Measurements from ENCODE around the gene SLCO4A1. TPM values are rescaled to one million over a fixed set of nuclear protein-coding genes. Genes with fewer than 3 reads are reported as not detected.

SLCO4A1 gene
- total RNA-seq: 12.1 TPM
- long read RNA-seq, transcript SLCO4A1-202 (11 exons, 2,665 nt): major isoform, 18 of 59 reads
- long read RNA-seq, transcript SLCO4A1-201 (12 exons, 2,776 nt): minor isoform, 12 of 59 reads
- long read RNA-seq, partial matches to known transcripts: 10 of 59 reads
- long read RNA-seq, other reads (novel, unspliced or antisense): 17 of 59 reads

- intact Hi-C loops (cut with DNase I): no loop called here
- ATAC-seq (ENCODE audit: poor library complexity) (peak; percentile 87), DNase-seq (peak; percentile 88)
Measured at GRCh38 chr20:62642051-62642665, at the start of gene SLCO4A1. Gene SLCO4A1, plus strand, starts transcription at chr20:62642503. Its CDS starts 13,952 bp downstream, at chr20:62656455.

GRCh38 chr20:62592506-62593177 lies 49.7 kb upstream of the SLCO4A1 start:
- no peak for ATAC-seq (ENCODE audit: poor library complexity)
- DNase-seq: peak; percentile 13
- intact Hi-C loops (cut with DNase I): no loop called here

- intact Hi-C loops (cut with DNase I): no loop called here
- no peak for ATAC-seq (ENCODE audit: poor library complexity)
- peak; percentile 30 for DNase-seq
Measured at GRCh38 chr20:62593616-62594015, 48.7 kb upstream of the SLCO4A1 start.

- DNase-seq: no peak
- intact Hi-C loops (cut with DNase I): no loop called here
Measured at GRCh38 chr20:62595069-62595468, 47.2 kb upstream of the SLCO4A1 start.

GRCh38 chr20:62595491-62595890 lies 46.8 kb upstream of the SLCO4A1 start:
- peak; percentile 67 for DNase-seq
- intact Hi-C loops (cut with DNase I): no loop called here
- ATAC-seq (ENCODE audit: poor library complexity): no peak

More at GRCh38 chr20:62595069-62595468, 47.2 kb upstream of the SLCO4A1 start:
- ATAC-seq (ENCODE audit: poor library complexity): no peak

- intact Hi-C loops (cut with DNase I): no loop called here
- peak; percentile 32 for DNase-seq
- no peak for ATAC-seq (ENCODE audit: poor library complexity)
Measured at GRCh38 chr20:62596486-62596885, 45.8 kb upstream of the SLCO4A1 start.

- intact Hi-C loops (cut with DNase I): no loop called here
- ATAC-seq (ENCODE audit: poor library complexity) (no peak), DNase-seq (peak; percentile 19)
Measured at GRCh38 chr20:62596921-62597320, 45.4 kb upstream of the SLCO4A1 start.

GRCh38 chr20:62597416-62598115 lies 44.7 kb upstream of the SLCO4A1 start:
- DNase-seq (peak; percentile 33), ATAC-seq (ENCODE audit: poor library complexity) (no peak)
- intact Hi-C loops (cut with DNase I): no loop called here

GRCh38 chr20:62598761-62599194 lies 43.5 kb upstream of the SLCO4A1 start:
- peak; percentile 49 for DNase-seq
- ATAC-seq (ENCODE audit: poor library complexity): no peak
- intact Hi-C loops (cut with DNase I): no loop called here

- DNase-seq: peak; percentile 38
- intact Hi-C loops (cut with DNase I): no loop called here
- no peak for ATAC-seq (ENCODE audit: poor library complexity)
Measured at GRCh38 chr20:62599216-62600110, 42.8 kb upstream of the SLCO4A1 start.

GRCh38 chr20:62601172-62601571 lies 41.1 kb upstream of the SLCO4A1 start:
- ATAC-seq (ENCODE audit: poor library complexity): no peak
- no peak for DNase-seq
- intact Hi-C loops (cut with DNase I): no loop called here

- ATAC-seq (ENCODE audit: poor library complexity) (no peak), DNase-seq (no peak)
- intact Hi-C loops (cut with DNase I): no loop called here
Measured at GRCh38 chr20:62601714-62602113, 40.6 kb upstream of the SLCO4A1 start.

- intact Hi-C loops (cut with DNase I): no loop called here
- peak; percentile 45 for ATAC-seq (ENCODE audit: poor library complexity)
- peak; percentile 78 for DNase-seq
Measured at GRCh38 chr20:62602550-62602949, 39.8 kb upstream of the SLCO4A1 start.

- ATAC-seq (ENCODE audit: poor library complexity) (peak; percentile 54), DNase-seq (peak; percentile 80)
- intact Hi-C loops (cut with DNase I): no loop called here
Measured at GRCh38 chr20:62603021-62603906, 39.0 kb upstream of the SLCO4A1 start.

- ATAC-seq (ENCODE audit: poor library complexity) (no peak), DNase-seq (peak; percentile 39)
- intact Hi-C loops (cut with DNase I): no loop called here
Measured at GRCh38 chr20:62603907-62604785, 38.2 kb upstream of the SLCO4A1 start.

GRCh38 chr20:62604796-62605195 lies 37.5 kb upstream of the SLCO4A1 start:
- ATAC-seq (ENCODE audit: poor library complexity) (no peak), DNase-seq (no peak)
- intact Hi-C loops (cut with DNase I): no loop called here
